IMR-90 (cell line): Measurements from ENCODE around the gene RAPSN. TPM values are rescaled to one million over a fixed set of nuclear protein-coding genes. Genes with fewer than 3 reads are reported as not detected.
A peak's percentile ranks its signal among the peaks of the same experiment; 100 is the strongest.

ENCODE experiments used
- ATAC-seq: fragments of 200-7000 bp; cut with Tn5 transposase; 2 replicates; pipeline ENCODE4 v1.9.1; 2020; ENCODE audit warnings: low read depth, mild to moderate bottlenecking, moderate library complexity
- BruUV-seq: library from RNA; stranded (reverse); fragments of 400-500 nt; replicated peaks from 2 replicates; lab custom pipeline; 2021; lab: Mats Ljungman, UMichigan
- CTCF ChIA-PET: fragments of 300-600 bp; formaldehyde crosslinking; extraction: SDS; loops from one replicate; lab custom pipeline; 2021; ENCODE audit warnings: antibody characterized with exemption; lab: Yijun Ruan, JAX
- POLR2A ChIA-PET: fragments of 300-600 bp; sonication (Branson Sonifier 250); formaldehyde crosslinking; loops from one replicate; lab custom pipeline; 2022; ENCODE audit warnings: antibody characterized with exemption; ENCODE audit not compliant: unreplicated experiment; lab: Charles Lee
- DNase-seq: peaks from one replicate; pipeline ENCODE4 v3.0.0; 2013
- H2AFZ ChIP-seq: replicated peaks from 2 replicates; pipeline ENCODE3; 2013; ENCODE audit warnings: low read length, mild to moderate bottlenecking; ENCODE audit not compliant: poor library complexity
- H2AK5ac ChIP-seq: 2 replicates; pipeline ENCODE4 v1.6.1; 2013; ENCODE audit warnings: low read depth, low read length, inconsistent platforms
- H2AK9ac ChIP-seq: replicated peaks from 2 replicates; pipeline ENCODE3; 2013; ENCODE audit warnings: mild to moderate bottlenecking, low read depth, low read length, moderate library complexity; ENCODE audit not compliant: poor library complexity
- H2BK120ac ChIP-seq: 2 replicates; pipeline ENCODE4 v1.6.1; 2013; ENCODE audit warnings: low read depth, low read length, inconsistent platforms
- H2BK15ac ChIP-seq: 3 replicates; pipeline ENCODE4 v1.6.1; 2013; ENCODE audit warnings: low read depth, low read length, inconsistent platforms
- H2BK20ac ChIP-seq: 2 replicates; pipeline ENCODE4 v1.6.1; 2013; ENCODE audit warnings: low read depth, mild to moderate bottlenecking, inconsistent platforms, low read length, moderate library complexity
- H2BK5ac ChIP-seq: 2 replicates; pipeline ENCODE4 v1.6.1; 2013; ENCODE audit warnings: mild to moderate bottlenecking, low read depth, low read length, inconsistent platforms; ENCODE audit not compliant: poor library complexity, severe bottlenecking
- H3K14ac ChIP-seq: replicated peaks from 2 replicates; pipeline ENCODE4 v1.6.1; 2013; ENCODE audit warnings: low read depth, low read length, inconsistent platforms
- H3K18ac ChIP-seq: 2 replicates; pipeline ENCODE4 v1.6.1; 2013; ENCODE audit warnings: low read depth, low read length, control low read depth
- H3K23ac ChIP-seq: 2 replicates; pipeline ENCODE4 v1.6.1; 2013; ENCODE audit warnings: low read depth, low read length, inconsistent platforms
- H3K27ac ChIP-seq: 2 replicates; pipeline ENCODE4 v1.5.1; 2013; ENCODE audit warnings: mild to moderate bottlenecking, control low read depth, low read length; ENCODE audit not compliant: insufficient read depth
- H3K27me3 ChIP-seq: 2 replicates; pipeline ENCODE4 v1.6.1; 2013; ENCODE audit warnings: low read length; ENCODE audit not compliant: control insufficient read depth, insufficient read depth
- H3K36me3 ChIP-seq: 2 replicates; pipeline ENCODE4 v1.6.1; 2013; ENCODE audit warnings: low read length, mixed read lengths; ENCODE audit not compliant: control insufficient read depth, insufficient read depth
- H3K4ac ChIP-seq: 2 replicates; pipeline ENCODE4 v1.6.1; 2013; ENCODE audit warnings: low read depth, low read length, inconsistent platforms
- H3K4me1 ChIP-seq: 2 replicates; pipeline ENCODE4 v1.6.1; 2013; ENCODE audit warnings: low read length, mixed read lengths; ENCODE audit not compliant: control insufficient read depth, insufficient read depth
- H3K4me2 ChIP-seq: 2 replicates; pipeline ENCODE4 v1.6.1; 2013; ENCODE audit warnings: low read depth, mild to moderate bottlenecking, control low read depth, low read length, moderate library complexity
- H3K4me3 ChIP-seq: 2 replicates; pipeline ENCODE4 v1.5.1; 2013; ENCODE audit warnings: low read depth, mild to moderate bottlenecking, control low read depth, low read length, moderate library complexity; ENCODE audit not compliant: insufficient read depth
- H3K56ac ChIP-seq: 2 replicates; pipeline ENCODE4 v1.6.1; 2013; ENCODE audit warnings: low read length, inconsistent platforms; ENCODE audit not compliant: insufficient read depth; ENCODE audit errors: extremely low read depth
- H3K79me1 ChIP-seq, 2 experiments: 2 replicates each; pipeline ENCODE4 v1.6.1; 2013; ENCODE audit warnings: low read length in 2 of 2, inconsistent platforms in 1 of 2, low read depth in 1 of 2
- H3K9ac ChIP-seq: 2 replicates; pipeline ENCODE4 v1.6.1; 2013; ENCODE audit warnings: low read depth, low read length, control low read depth
- H3K9me1 ChIP-seq: 2 replicates; pipeline ENCODE4 v1.6.1; 2013; ENCODE audit warnings: low read length, inconsistent platforms; ENCODE audit not compliant: insufficient read depth
- H3K9me3 ChIP-seq: 2 replicates; pipeline ENCODE4 v1.6.1; 2013; ENCODE audit warnings: low read length; ENCODE audit not compliant: control insufficient read depth, insufficient read depth
- H4K20me1 ChIP-seq: 2 replicates; pipeline ENCODE4 v1.6.1; 2013; ENCODE audit warnings: low read length, inconsistent platforms; ENCODE audit not compliant: insufficient read depth
- H4K5ac ChIP-seq: 2 replicates; pipeline ENCODE4 v1.6.1; 2013; ENCODE audit warnings: mild to moderate bottlenecking, low read depth, low read length, control low read depth
- H4K8ac ChIP-seq, 2 experiments: 2 replicates each; pipeline ENCODE4 v1.6.1; 2013; ENCODE audit warnings: low read depth in 2 of 2, low read length in 2 of 2, control low read depth in 1 of 2, inconsistent platforms in 1 of 2
- H4K91ac ChIP-seq: 2 replicates; pipeline ENCODE4 v1.6.1; 2013; ENCODE audit warnings: low read depth, low read length, inconsistent platforms; ENCODE audit not compliant: insufficient read depth
- CEBPB ChIP-seq: IDR thresholded peaks from 2 replicates; pipeline ENCODE4 v1.6.1; 2012; ENCODE audit warnings: low read depth, low read length, improper control_type of control experiment
- MXI1 ChIP-seq: IDR thresholded peaks from 2 replicates; pipeline ENCODE4 v1.6.1; 2012; ENCODE audit warnings: low read depth, mild to moderate bottlenecking, low read length, moderate library complexity, borderline replicate concordance
- WGBS, 2 experiments: methylation state at CpG; one replicate each; pipeline versions ENCODE4 v1.1.5 to v1.1.7; 2013; ENCODE audit warnings: missing lambda C conversion rate in 2 of 2; ENCODE audit not compliant: insufficient read length in 1 of 2; ENCODE audit errors: extremely low coverage in 2 of 2; 5-methylcytosine and 5-hydroxymethylcytosine counted together
- dilution Hi-C: fragments of 300-500 bp; cut with HindIII; formaldehyde crosslinking; loops from one replicate; pipeline ENCODE4 v1.14.3; 2018; ENCODE audit warnings: low sequenced_read_pairs; ENCODE audit not compliant: unreplicated experiment
- in situ Hi-C: fragments of 300-500 bp; cut with MboI; formaldehyde crosslinking; loops from 3 replicates; pipeline ENCODE4 v1.14.3; 2019; ENCODE audit warnings: low sequenced_read_pairs, inconsistent platforms, mixed read lengths
- intact Hi-C: fragments of 100-400 bp; cut with micrococcal nuclease; formaldehyde crosslinking; loops from 2 replicates; pipeline ENCODE4 v1.10.0; 2022
- polyA plus RNA-seq, 3 experiments: library from polyadenylated mRNA; depleted of rRNA; stranded (reverse); fragments of >200 nt; gene quantifications; 2 replicates each; pipeline ENCODE4 v1.2.3, GENCODE V29; 2012; ENCODE audit warnings: low replicate concordance in 1 of 3
- total RNA-seq: library from RNA; depleted of rRNA; stranded (reverse); fragments of >200 nt; gene quantifications from 2 replicates; pipeline ENCODE4 v1.2.3, GENCODE V29; 2012

The RAPSN gene
- total and polyA plus RNA-seq, 2 of the 4 experiments (the other 2 are of a cell fraction), result 0.03 TPM; not detected in 1

DNA sequence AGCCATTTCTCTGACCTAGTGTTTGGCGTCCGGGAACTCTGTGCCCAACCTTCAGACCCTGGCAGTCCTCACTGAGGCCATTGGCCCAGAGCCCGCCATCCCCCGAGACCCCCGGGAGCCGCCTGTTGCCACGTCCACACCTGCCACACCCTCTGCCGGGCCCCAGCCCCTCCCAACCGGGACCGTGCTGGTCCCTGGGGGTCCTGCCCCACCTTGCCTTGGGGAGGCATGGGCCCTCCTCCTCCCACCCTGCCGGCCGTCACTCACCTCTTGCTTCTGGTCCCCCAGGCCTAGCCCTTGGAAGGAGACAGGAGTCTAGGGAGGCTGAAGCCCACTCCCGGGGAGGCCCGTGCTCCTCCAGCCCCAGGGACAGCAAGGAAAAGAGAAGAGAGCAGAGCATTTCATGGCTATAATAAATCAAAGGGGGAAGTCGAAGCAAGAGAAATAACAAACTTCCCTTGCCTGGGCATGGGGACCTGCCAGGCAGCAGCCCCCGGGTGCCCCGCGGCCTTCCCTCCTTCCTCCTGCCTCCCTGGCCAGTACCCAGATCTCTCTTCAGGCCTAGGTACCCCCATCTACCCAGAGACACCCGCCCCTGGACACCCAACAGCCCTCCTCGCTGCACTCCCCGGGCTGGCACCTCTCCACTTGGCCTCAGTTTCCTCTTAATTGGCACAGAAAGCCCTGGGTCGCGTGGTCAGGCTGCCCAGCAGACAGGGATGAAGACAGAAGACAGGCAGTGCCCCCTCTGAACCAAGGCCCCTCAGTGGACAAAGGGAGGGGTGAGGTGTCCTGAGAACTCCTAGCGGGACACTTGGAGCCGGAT is 53.5 kb downstream of the RAPSN start (continued):
- no peak for TF ChIP-seq CEBPB

DNA sequence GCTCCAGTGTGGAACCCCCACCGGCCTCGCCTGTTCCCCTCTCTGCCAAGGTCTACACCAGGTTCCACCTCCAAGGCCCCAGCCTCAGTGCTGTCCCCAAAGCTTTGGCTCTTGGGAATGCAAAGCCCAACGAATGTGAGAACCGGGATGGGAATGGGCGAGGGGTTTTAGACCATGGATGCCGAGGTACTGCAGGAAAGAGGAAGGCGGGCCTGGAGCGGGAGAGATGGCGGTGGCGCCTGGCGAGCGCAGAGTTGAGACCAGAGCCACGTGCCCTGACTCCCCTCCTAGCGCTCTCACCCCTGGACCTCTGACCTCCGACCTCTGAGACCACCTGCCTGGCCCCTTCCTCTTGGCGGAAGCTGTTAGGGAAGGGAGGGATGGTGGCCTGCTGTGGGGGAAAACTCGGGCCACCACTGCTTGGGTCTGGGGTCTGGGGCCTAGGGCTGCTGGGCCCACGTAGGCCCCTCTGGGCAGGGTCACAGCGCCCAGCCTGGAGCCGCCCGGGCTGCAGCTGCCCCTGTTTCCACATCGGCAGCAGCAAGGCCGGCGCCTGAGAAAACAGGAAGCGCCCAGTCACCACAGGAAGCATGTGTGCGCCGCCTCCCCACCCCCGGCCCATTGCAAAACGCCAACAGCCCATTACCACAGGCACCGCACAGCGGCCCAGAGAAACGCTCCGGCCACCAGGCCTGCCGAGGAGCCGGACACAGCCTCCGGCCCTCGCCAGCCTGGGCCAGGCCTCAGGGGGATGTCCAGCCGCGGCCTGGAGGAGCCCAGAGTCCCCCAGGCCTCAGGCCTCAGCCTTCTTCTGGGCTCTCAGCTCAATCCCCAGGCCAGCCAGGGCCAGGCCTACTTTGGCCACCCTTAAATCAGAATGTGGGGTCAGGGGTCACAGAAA is 54.4 kb downstream of the RAPSN start:
- H3K4me1 ChIP-seq, result peaks cover 10% of the 10 kb centered on the region
- H3K9me1 ChIP-seq, result peaks cover 6% of the 10 kb centered on the region
- TF ChIP-seq CEBPB (0 out of 2 replicates have a peak, but pooled peaks have one; percentile 18), MXI1 (no peak)
- no peak overlapping the region for H4K91ac ChIP-seq
- no peaks in the 10 kb centered on the region for H3K27me3 ChIP-seq
- H3K4ac ChIP-seq, result peak overlapping the region; percentile 90; the same call in 1 of the 2 replicates
- H3K56ac ChIP-seq, result no peak overlapping the region
- no peaks in the 10 kb centered on the region for H3K79me1 ChIP-seq
- no peak overlapping the region for H2BK15ac ChIP-seq
- no peak overlapping the region for H3K9ac ChIP-seq
- BruUV-seq, result no TSS peak
- no peak overlapping the region for H3K14ac ChIP-seq
- no peak overlapping the region for H2BK20ac ChIP-seq
- in situ Hi-C loops, result no loop called here
- H2BK120ac ChIP-seq, result 0 out of 2 replicates have a peak overlapping the region, but pooled peaks have one; percentile 84
- ChIA-PET POLR2A (no interaction called here), CTCF (no interaction called here)
- no peak overlapping the region for H3K4me2 ChIP-seq
- no peak overlapping the region for H3K23ac ChIP-seq
- no peak overlapping the region for H3K27ac ChIP-seq
- H3K4me3 ChIP-seq, result no peak overlapping the region
- peak; percentile 20 for DNase-seq
- H3K36me3 ChIP-seq, result no peaks in the 10 kb centered on the region
- peak overlapping the region in 1 of 2 experiments; percentile 91; a peak in 3 of 4 replicates for H4K8ac ChIP-seq
- ATAC-seq, result no peak
- H4K20me1 ChIP-seq, result no peaks in the 10 kb centered on the region
- H3K18ac ChIP-seq, result no peak overlapping the region
- H3K9me3 ChIP-seq, result no peaks in the 10 kb centered on the region
- 85% methylated on average over 17 of the region's 39 CpGs; no CpG with 5 or more reads in 1 of the 2 experiments for WGBS, 2 experiments
- peak overlapping the region; percentile 77 for H2AK9ac ChIP-seq
- dilution Hi-C loops, result no loop called here
- intact Hi-C loops, result no loop called here
- H2AK5ac ChIP-seq, result peak overlapping the region; percentile 93; the same call in 1 of the 2 replicates
- no peak overlapping the region; the same call in 1 of the 2 replicates for H4K5ac ChIP-seq
- H2AFZ ChIP-seq, result peak overlapping the region; percentile 68
- H2BK5ac ChIP-seq, result no peak overlapping the region
